ENCODE measurements around the gene PIK3CA.
"Not testable (repeated sequence)": the region's sequence is repeated elsewhere in the genome, so short reads cannot be mapped to it uniquely, and the experiment has no call there.

PIK3CA gene

GRCh38 chr3:179196098-179196497 is 47.9 kb downstream of the PIK3CA start:
- DNase-seq (ENCODE audit: low read depth in 3 of 3, low spot score in 1 of 3) = no peak

GRCh38 chr3:179196700-179197099 is 48.5 kb downstream of the PIK3CA start:
- no peak for DNase-seq (ENCODE audit: low read depth in 3 of 3, low spot score in 1 of 3)

- DNase-seq (ENCODE audit: low read depth in 3 of 3, low spot score in 1 of 3) = no peak
Measured at GRCh38 chr3:179200790-179201189, 52.6 kb downstream of the PIK3CA start.

GRCh38 chr3:179215550-179215949 is 67.4 kb downstream of the PIK3CA start:
- not testable (repeated sequence) for DNase-seq (ENCODE audit: low read depth in 3 of 3, low spot score in 1 of 3)

- DNase-seq (ENCODE audit: low read depth in 3 of 3, low spot score in 1 of 3) = not testable (repeated sequence)
Measured at GRCh38 chr3:179218213-179218612, 70.1 kb downstream of the PIK3CA start.

GRCh38 chr3:179223548-179223947 is 75.4 kb downstream of the PIK3CA start:
- DNase-seq (ENCODE audit: low read depth in 3 of 3, low spot score in 1 of 3) = no peak

- DNase-seq (ENCODE audit: low read depth in 3 of 3, low spot score in 1 of 3) = no peak
Measured at GRCh38 chr3:179224584-179224983, 76.4 kb downstream of the PIK3CA start.

GRCh38 chr3:179227349-179227748 is 79.2 kb downstream of the PIK3CA start:
- no peak for DNase-seq (ENCODE audit: low read depth in 3 of 3, low spot score in 1 of 3)

GRCh38 chr3:179229177-179229576 is 81.0 kb downstream of the PIK3CA start:
- DNase-seq (ENCODE audit: low read depth in 3 of 3, low spot score in 1 of 3) = no peak

GRCh38 chr3:179233043-179233442 is 84.9 kb downstream of the PIK3CA start:
- no peak for DNase-seq (ENCODE audit: low read depth in 3 of 3, low spot score in 1 of 3)

- DNase-seq (ENCODE audit: low read depth in 3 of 3, low spot score in 1 of 3) = no peak
Measured at GRCh38 chr3:179234199-179234598, 86.0 kb downstream of the PIK3CA start.

GRCh38 chr3:179236669-179237301 is 88.6 kb downstream of the PIK3CA start:
- no peak for DNase-seq (ENCODE audit: low read depth in 3 of 3, low spot score in 1 of 3)

- not testable (repeated sequence) for DNase-seq (ENCODE audit: low read depth in 3 of 3, low spot score in 1 of 3)
Measured at GRCh38 chr3:179240299-179240698, 92.1 kb downstream of the PIK3CA start.

- DNase-seq (ENCODE audit: low read depth in 3 of 3, low spot score in 1 of 3) = not testable (repeated sequence)
Measured at GRCh38 chr3:179242859-179243258, 94.7 kb downstream of the PIK3CA start.

- DNase-seq (ENCODE audit: low read depth in 3 of 3, low spot score in 1 of 3) = no peak
Measured at GRCh38 chr3:179244878-179245277, 96.7 kb downstream of the PIK3CA start.

GRCh38 chr3:179247289-179248015 is 99.3 kb downstream of the PIK3CA start:
- DNase-seq (ENCODE audit: low read depth in 3 of 3, low spot score in 1 of 3) = no peak

- no peak for DNase-seq (ENCODE audit: low read depth in 3 of 3, low spot score in 1 of 3)
Measured at GRCh38 chr3:179250803-179251476, 102.8 kb downstream of the PIK3CA start, which contains the start of gene KCNMB3. KCNMB3 (minus strand) TSS chr3:179251114; CDS start chr3:179250990, 124 bp downstream.

- DNase-seq (ENCODE audit: low read depth in 3 of 3, low spot score in 1 of 3) = no peak
Measured at GRCh38 chr3:179256813-179257212, 108.7 kb downstream of the PIK3CA start.

GRCh38 chr3:179257742-179258141 is 109.6 kb downstream of the PIK3CA start:
- DNase-seq (ENCODE audit: low read depth in 3 of 3, low spot score in 1 of 3) = not testable (repeated sequence)

- no peak for DNase-seq (ENCODE audit: low read depth in 3 of 3, low spot score in 1 of 3)
Measured at GRCh38 chr3:179258820-179259219, 110.7 kb downstream of the PIK3CA start.

- DNase-seq (ENCODE audit: low read depth in 3 of 3, low spot score in 1 of 3) = not testable (repeated sequence)
Measured at GRCh38 chr3:179259959-179260756, 112.0 kb downstream of the PIK3CA start.
